H1 (cell line): ENCODE results near the gene SPECC1. TPM values are rescaled to one million over a fixed set of nuclear protein-coding genes. Genes with fewer than 3 reads are reported as not detected.
A peak's percentile ranks its signal among the peaks of the same experiment; 100 is the strongest.

Source experiments
- CTCF ChIA-PET: fragments of 300-600 bp; sonication (Branson Sonifier 250); formaldehyde crosslinking; loops from one replicate; lab custom pipeline; 2021; ENCODE audit not compliant: partially characterized antibody; lab: Charles Lee
- POLR2A ChIA-PET: fragments of 300-600 bp; sonication (Branson Sonifier 250); formaldehyde crosslinking; loops from one replicate; lab custom pipeline; 2021; ENCODE audit warnings: inconsistent platforms; ENCODE audit not compliant: partially characterized antibody; lab: Charles Lee
- DNase-seq, 2 experiments: peaks; one replicate each; pipeline versions ENCODE4 v3.0.0 to v3.0.0-alpha.2; 2010 to 2022; ENCODE audit warnings: low spot score in 2 of 2, low read depth in 1 of 2, mixed read lengths in 1 of 2
- FAIRE-seq: peaks from 2 replicates; lab custom pipeline; 2011; peaks lifted over from hg19 to GRCh38; lab: Jason Lieb, UNC
- H2AFZ ChIP-seq: 2 replicates; pipeline ENCODE4 v1.8.1; 2012; ENCODE audit warnings: low read length, inconsistent platforms
- H2AK5ac ChIP-seq: 2 replicates; pipeline ENCODE4 v1.6.1; 2013; ENCODE audit warnings: low read depth, low read length
- H2BK120ac ChIP-seq: replicated peaks from 2 replicates; pipeline ENCODE3; 2013; ENCODE audit warnings: low read depth, low read length, inconsistent platforms
- H2BK12ac ChIP-seq: 2 replicates; pipeline ENCODE4 v1.6.1; 2013; ENCODE audit warnings: low read depth, low read length
- H2BK15ac ChIP-seq: 2 replicates; pipeline ENCODE4 v1.6.1; 2013; ENCODE audit warnings: low read length
- H2BK20ac ChIP-seq: 2 replicates; pipeline ENCODE4 v1.6.1; 2013; ENCODE audit warnings: low read length
- H2BK5ac ChIP-seq: 2 replicates; pipeline ENCODE4 v1.6.1; 2013; ENCODE audit warnings: low read depth, low read length
- H3K14ac ChIP-seq: 2 replicates; pipeline ENCODE4 v1.6.1; 2013; ENCODE audit warnings: inconsistent platforms; ENCODE audit not compliant: insufficient read length
- H3K18ac ChIP-seq: 2 replicates; pipeline ENCODE4 v1.6.1; 2013; ENCODE audit warnings: low read length; ENCODE audit errors: extremely low read depth
- H3K23ac ChIP-seq: 2 replicates; pipeline ENCODE4 v1.6.1; 2013; ENCODE audit warnings: inconsistent platforms; ENCODE audit not compliant: insufficient read length
- H3K23me2 ChIP-seq: 2 replicates; pipeline ENCODE4 v1.6.1; 2013; ENCODE audit warnings: low read depth, low read length
- H3K27ac ChIP-seq: 2 replicates; pipeline ENCODE4 v1.6.1; 2011; ENCODE audit warnings: low read depth, low read length, inconsistent platforms
- H3K27me3 ChIP-seq, 4 experiments: replicated peaks in 1 of 4; 1 replicate in 1 of 4; 2 replicates in 3 of 4; pipeline versions ENCODE4 v1.6.1 to v1.8.1; 2011 to 2013; ENCODE audit warnings: low read length in 3 of 4, mild to moderate bottlenecking in 3 of 4, inconsistent platforms in 2 of 4, mixed read lengths in 2 of 4, moderate library complexity in 1 of 4; ENCODE audit not compliant: control insufficient read depth in 3 of 4, insufficient read depth in 3 of 4; ENCODE audit errors: extremely low read depth in 1 of 4
- H3K36me3 ChIP-seq, 4 experiments: 2 replicates each; pipeline versions ENCODE4 v1.6.1 to v1.8.1; 2011 to 2013; ENCODE audit warnings: mild to moderate bottlenecking in 4 of 4, low read length in 3 of 4, moderate library complexity in 2 of 4, control low read depth in 1 of 4, inconsistent platforms in 1 of 4; ENCODE audit not compliant: insufficient read depth in 4 of 4, control insufficient read depth in 2 of 4
- H3K4ac ChIP-seq: replicated peaks from 2 replicates; pipeline ENCODE3; 2013; ENCODE audit warnings: low read length, low read depth, mixed read lengths, inconsistent platforms; ENCODE audit not compliant: insufficient read length
- H3K4me1 ChIP-seq, 4 experiments: replicated peaks in 1 of 4; 1 replicate in 1 of 4; 2 replicates in 3 of 4; pipeline versions ENCODE4 v1.6.1 to v1.8.1; 2011 to 2013; ENCODE audit warnings: low read length in 3 of 4, inconsistent platforms in 2 of 4, mixed read lengths in 1 of 4; ENCODE audit not compliant: insufficient read depth in 4 of 4, control insufficient read depth in 3 of 4
- H3K4me2 ChIP-seq, 2 experiments: 2 replicates each; pipeline versions ENCODE4 v1.6.1 to v1.8.1; 2011 to 2013; ENCODE audit warnings: low read depth in 2 of 2, low read length in 2 of 2, control low read depth in 1 of 2, inconsistent platforms in 1 of 2, mild to moderate bottlenecking in 1 of 2; ENCODE audit not compliant: insufficient read depth in 1 of 2
- H3K4me3 ChIP-seq, 4 experiments: fragments of 200-600, 300-600 bp in 1 of 4; sonication (generic), shearing (Covaris generic), sonication (Bioruptor Twin) in 1 of 4; 2 replicates each; pipeline versions ENCODE4 v1.5.1 to v1.8.1; 2011 to 2016; ENCODE audit warnings: low read length in 4 of 4, low read depth in 3 of 4, control low read depth in 2 of 4, inconsistent platforms in 2 of 4, mild to moderate bottlenecking in 2 of 4, mixed read lengths in 1 of 4, moderate library complexity in 1 of 4; ENCODE audit not compliant: insufficient read depth in 2 of 4; ENCODE audit errors: extremely low read depth in 1 of 4
- H3K56ac ChIP-seq: replicated peaks from 2 replicates; pipeline ENCODE3; 2013; ENCODE audit warnings: low read depth, mild to moderate bottlenecking, mixed read lengths, low read length, inconsistent platforms; ENCODE audit not compliant: insufficient read length
- H3K79me1 ChIP-seq: 2 replicates; pipeline ENCODE4 v1.6.1; 2013; ENCODE audit warnings: low read depth, low read length, control low read depth
- H3K79me2 ChIP-seq, 2 experiments: 2 replicates each; pipeline versions ENCODE4 v1.6.1 to v1.8.1; 2012 to 2013; ENCODE audit warnings: low read length in 2 of 2, mild to moderate bottlenecking in 2 of 2, inconsistent platforms in 1 of 2; ENCODE audit not compliant: insufficient read depth in 2 of 2, control insufficient read depth in 1 of 2
- H3K9ac ChIP-seq, 4 experiments: replicated peaks in 1 of 4; 1 replicate in 1 of 4; 2 replicates in 3 of 4; pipeline versions ENCODE4 v1.6.1 to v1.8.1; 2011 to 2013; ENCODE audit warnings: low read depth in 3 of 4, low read length in 3 of 4, control low read depth in 2 of 4, mild to moderate bottlenecking in 2 of 4, moderate library complexity in 2 of 4, inconsistent platforms in 1 of 4; ENCODE audit errors: extremely low read depth in 1 of 4
- H3K9me3 ChIP-seq, 2 experiments: 2 replicates each; pipeline versions ENCODE4 v1.6.1 to v1.8.1; 2012 to 2013; ENCODE audit warnings: mild to moderate bottlenecking in 2 of 2, moderate library complexity in 2 of 2, control low read depth in 1 of 2, inconsistent platforms in 1 of 2, low read depth in 1 of 2, low read length in 1 of 2, mixed read lengths in 1 of 2; ENCODE audit not compliant: insufficient read depth in 2 of 2
- H4K20me1 ChIP-seq, 2 experiments: replicated peaks in 1 of 2; 2 replicates each; pipeline versions ENCODE3 to v1.8.1; 2011 to 2013; ENCODE audit warnings: inconsistent platforms in 2 of 2, low read length in 2 of 2, mild to moderate bottlenecking in 1 of 2; ENCODE audit not compliant: insufficient read depth in 2 of 2, control insufficient read depth in 1 of 2
- H4K5ac ChIP-seq: 2 replicates; pipeline ENCODE4 v1.6.1; 2013; ENCODE audit warnings: low read length, low read depth, mixed read lengths, inconsistent platforms; ENCODE audit not compliant: insufficient read length
- H4K8ac ChIP-seq: 2 replicates; pipeline ENCODE4 v1.8.0; 2013; ENCODE audit warnings: mild to moderate bottlenecking, moderate library complexity, low read length, inconsistent platforms; ENCODE audit not compliant: insufficient read depth; ENCODE audit errors: extremely low read depth
- H4K91ac ChIP-seq: replicated peaks from 2 replicates; pipeline ENCODE3; 2013; ENCODE audit warnings: low read length, mixed read lengths, inconsistent platforms; ENCODE audit not compliant: insufficient read length
- EGR1 ChIP-seq: IDR thresholded peaks from 2 replicates; pipeline ENCODE4 v1.6.1; 2011; ENCODE audit warnings: low read depth, low read length, borderline replicate concordance
- HDAC6 ChIP-seq: IDR thresholded peaks from one replicate; pipeline ENCODE4 v1.7.1; 2012; ENCODE audit warnings: low read depth, mild to moderate bottlenecking, inconsistent platforms, low read length, moderate library complexity
- SRF ChIP-seq: IDR thresholded peaks from 2 replicates; pipeline ENCODE4 v1.6.1; 2011; ENCODE audit warnings: mild to moderate bottlenecking, low read depth, low read length, moderate library complexity
- WGBS, 2 experiments: shearing (Covaris generic) in 1 of 2; methylation state at CpG; one replicate each; pipeline versions ENCODE4 v1.1.6 to v1.1.7; 2013 to 2015; ENCODE audit warnings: low lambda C conversion rate in 2 of 2, mixed read lengths in 2 of 2, inconsistent platforms in 1 of 2, low coverage in 1 of 2, missing lambda C conversion rate in 1 of 2; ENCODE audit not compliant: insufficient replicate concordance in 2 of 2, insufficient coverage in 1 of 2, insufficient read length in 1 of 2; ENCODE audit errors: extremely low coverage in 1 of 2, missing lambda C conversion rate in 1 of 2; 5-methylcytosine and 5-hydroxymethylcytosine counted together
- polyA plus RNA-seq, 7 experiments: library from polyadenylated mRNA; depleted of rRNA in 3 of 7; stranded (reverse) in 5 of 7; unstranded in 2 of 7; fragments of >200 nt in 5 of 7; fragments of 200-250 nt in 2 of 7; gene quantifications; 1 replicate in 5 of 7; 2 replicates in 1 of 7; 4 replicates in 1 of 7; pipeline versions ENCODE4 v1.2.1 to v1.2.3, GENCODE V29; 2011 to 2013; ENCODE audit warnings: missing spikeins in 2 of 7, mixed read lengths in 2 of 7
- total RNA-seq: library from RNA; stranded (reverse); fragmentation: NEBNext Ultra II Directional; extraction: Animal tissue kit (Norgen Biotek cat#: 25700); gene quantifications from 2 replicates; pipeline ENCODE4 v1.2.1, GENCODE V29; 2021

Gene SPECC1
- total and polyA plus RNA-seq, 2 of the 8 experiments (the other 6 are each of a cell fraction or from before 2014, with no cell fraction given), result 35.8 to 87.9 TPM

DNA sequence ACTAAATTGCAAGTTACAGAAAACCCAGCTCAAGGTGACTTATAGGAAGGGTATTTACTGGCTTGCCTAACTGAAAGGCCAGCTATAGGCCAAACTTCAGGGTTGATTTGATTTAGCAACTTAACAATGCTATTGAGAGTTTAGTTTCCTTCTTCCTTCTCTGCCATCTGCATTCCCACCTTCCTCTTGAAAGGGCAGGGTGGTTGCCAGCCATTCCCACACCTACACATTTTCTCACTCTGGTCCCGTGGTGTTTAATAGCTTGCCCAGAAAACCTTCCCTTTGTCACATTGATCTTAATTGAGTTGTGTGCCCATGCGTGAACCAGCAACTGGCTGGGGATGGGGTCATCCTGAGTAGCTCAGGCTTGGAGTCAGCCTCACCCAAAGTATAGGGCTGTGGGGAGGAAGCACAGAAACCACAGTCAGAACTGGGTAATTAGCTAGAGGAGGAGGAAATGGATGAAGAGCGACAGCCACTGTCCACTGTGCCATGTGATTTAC lies 194.7 kb downstream of the SPECC1 start:
- CTCF ChIA-PET, result interaction anchor here (0.8 to 2.0 kb wide), 2 partner anchors 82 kb away, joined by 3 to 8 read pairs; no protein-coding TSS in a partner anchor
- Histone ChIP-seq H2BK5ac (peak overlapping the region; percentile 42; the same call in 1 of the 2 replicates), H3K36me3 (peaks cover 0 to 10% (median 2%) of the 10 kb centered on the region in 4 experiments; a peak in 3 of 8 replicates), H3K9me3 (no peaks in the 10 kb centered on the region; a peak in 1 of 4 replicates), H3K4me2 (no peak overlapping the region), H3K23ac (no peak overlapping the region), H3K9ac (no peak overlapping the region), H3K23me2 (no peaks in the 10 kb centered on the region), H3K4me1 (peaks cover 5 to 24% (median 14%) of the 10 kb centered on the region in 4 experiments), H3K79me2 (peaks cover 0 to 74% of the 10 kb centered on the region in 2 experiments; a peak in 2 of 4 replicates), H3K79me1 (peaks cover 5% of the 10 kb centered on the region; the same call in 1 of the 2 replicates), H3K27me3 (no peaks in the 10 kb centered on the region), H2AFZ (no peak overlapping the region), H4K91ac (no peak overlapping the region), H2BK15ac (peak overlapping the region; percentile 11; the same call in 1 of the 2 replicates), H2BK12ac (peak overlapping the region; percentile 62; the same call in 1 of the 2 replicates), H2BK120ac (no peak overlapping the region), H3K27ac (no peak overlapping the region), H3K18ac (peak overlapping the region; percentile 54; the same call in 1 of the 2 replicates), H3K56ac (no peak overlapping the region), H4K20me1 (no peaks in the 10 kb centered on the region), H3K4me3 (no peak overlapping the region), H2AK5ac (peak overlapping the region; percentile 89; the same call in 1 of the 2 replicates), H4K5ac (no peak overlapping the region), H3K14ac (no peak overlapping the region), H3K4ac (no peak overlapping the region), H4K8ac (no peak overlapping the region), H2BK20ac (0 out of 2 replicates have a peak overlapping the region, but pooled peaks have one; percentile 66)
- FAIRE-seq, result no peak
- TF ChIP-seq SRF, result no peak
- TF ChIP-seq HDAC6, result no peak
- TF ChIP-seq EGR1, result no peak
- POLR2A ChIA-PET, result no interaction called here
- WGBS, 2 experiments, result 87% methylated on average over 3 of the region's 3 CpGs; no CpG with 5 or more reads in 1 of the 2 experiments
- no peak for DNase-seq
